ENCODE results near the gene CCDC126. TPM values are rescaled to one million over a fixed set of nuclear protein-coding genes. Genes with fewer than 3 reads are reported as not detected.
A peak's percentile ranks its signal among the peaks of the same experiment; 100 is the strongest.

CCDC126 gene
- total and polyA plus RNA-seq, 9 of the 15 experiments (the other 6 are each of a cell fraction or from before 2014, with no cell fraction given), result 3.0 to 16.2 (median 5.2) TPM

DNA sequence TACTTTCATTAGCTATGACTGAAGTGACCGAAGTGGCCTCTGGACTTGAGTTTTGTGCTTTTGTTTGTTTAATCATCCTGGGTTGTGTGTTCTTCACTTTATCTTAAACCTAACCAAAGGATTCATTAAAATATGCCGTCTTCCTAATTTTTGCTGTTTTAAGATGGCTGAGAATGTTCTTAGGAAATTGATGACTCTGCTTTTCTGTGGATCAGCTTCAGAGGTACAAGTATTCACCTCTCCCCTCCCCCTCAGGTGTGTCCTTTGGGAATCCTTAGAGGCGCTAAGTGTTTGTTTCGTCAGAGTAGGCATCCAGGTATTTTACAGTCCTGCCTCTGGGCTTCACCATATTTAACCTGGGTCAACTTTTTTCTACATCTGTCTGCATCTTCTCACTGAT lies 1.1 kb downstream of the CCDC126 start:
- H3K9me1 ChIP-seq (ENCODE audit: control insufficient read depth, insufficient read depth, low read length), result no peaks in the 10 kb centered on the region
- no peaks in the 10 kb centered on the region for H3K27me3 ChIP-seq (ENCODE audit: control insufficient read depth in 2 of 2, insufficient read depth in 2 of 2, low read length in 2 of 2)
- intact Hi-C loops (cut with micrococcal nuclease) (no loop called here), in situ Hi-C loops (cut with MboI) (no loop called here)
- H2AFZ ChIP-seq (ENCODE audit: low read depth, low read length), result peak overlapping the region; percentile 98
- peaks cover 15 to 31% of the 10 kb centered on the region in 2 experiments for H3K4me1 ChIP-seq (replicated peaks in 1 of 2; ENCODE audit: control insufficient read depth in 2 of 2, insufficient read depth in 2 of 2, low read length in 2 of 2)
- H3K4me2 ChIP-seq (ENCODE audit: insufficient read depth, low read length), result peak overlapping the region; percentile 82
- H3K36me3 ChIP-seq (ENCODE audit: control insufficient read depth, insufficient read depth, low read length), result no peaks in the 10 kb centered on the region
- ChIA-PET CTCF (ENCODE audit: low intra/inter-chr PET ratio) (no interaction called here), POLR2A (interaction anchor here (0.5 to 1.8 kb wide), 5 partner anchors 10 to 1527 kb away, joined by 3 to 5 read pairs (median 3); partner anchors contain the start of gene CYCS)
- H4K20me1 ChIP-seq (replicated peaks; ENCODE audit: control insufficient read depth, insufficient read depth, low read length), result no peaks in the 10 kb centered on the region
- peak overlapping the region; percentile 77 for H3K4me3 ChIP-seq
- no peak overlapping the region; the same call in 2 of the 3 replicates for H3K27ac ChIP-seq (ENCODE audit: extremely low read depth, low read depth, low read length)
- no peak for ATAC-seq
- no peaks in the 10 kb centered on the region for H3K79me2 ChIP-seq (ENCODE audit: control insufficient read depth, insufficient read depth, low read length)
- H3K9ac ChIP-seq (ENCODE audit: insufficient read depth in 1 of 2, low read depth in 2 of 2, low read length in 2 of 2), result peak overlapping the region in 1 of 2 experiments; percentile 48; a peak in 2 of 4 replicates
- 30% methylated on average over 4 of the region's 4 CpGs for WGBS (ENCODE audit: insufficient coverage, low coverage, missing lambda C conversion rate)
- H3K9me3 ChIP-seq (replicated peaks; ENCODE audit: control insufficient read depth, insufficient read depth, low read depth, low read length), result no peaks in the 10 kb centered on the region; the same call in 1 of the 2 replicates
- no peak for FAIRE-seq
- BruUV-seq (replicated peaks), result no TSS peak
- peak in 1 of 4 experiments; percentile 17 for DNase-seq (ENCODE audit: extremely low read depth in 1 of 4, low spot score in 3 of 4)
- TF ChIP-seq SMARCE1 (IDR thresholded peaks at IDR 0.05) (no peak), ZEB2 (IDR thresholded peaks at IDR 0.05) (peak; percentile 0; the same call in 1 of the 2 replicates), NFRKB (IDR thresholded peaks at IDR 0.05; ENCODE audit: low read depth) (no peak), ZFPM2 (CRISPR knock-in tag; IDR thresholded peaks at IDR 0.05) (no peak), TRIM25 (IDR thresholded peaks at IDR 0.05; ENCODE audit: borderline replicate concordance) (no peak), ZNF24 (IDR thresholded peaks at IDR 0.05) (no peak), MAFG (tag; conservative IDR thresholded peaks at IDR 0.05) (peak; percentile 91), NEUROD1 (IDR thresholded peaks at IDR 0.05; ENCODE audit: borderline replicate concordance, low read depth, low read length, partially characterized antibody) (no peak), MXD1 (CRISPR knock-in tag; IDR thresholded peaks at IDR 0.05; ENCODE audit: borderline replicate concordance, poor library complexity, severe bottlenecking) (no peak), SMAD1 (IDR thresholded peaks at IDR 0.05; ENCODE audit: low read depth, low read length, partially characterized antibody) (no peak), NELFE (IDR thresholded peaks at IDR 0.05; ENCODE audit: insufficient read depth, insufficient read length) (no peak), FOXJ2 (tag; IDR thresholded peaks at IDR 0.05) (no peak)
- TF ChIP-seq, protein P1, sequence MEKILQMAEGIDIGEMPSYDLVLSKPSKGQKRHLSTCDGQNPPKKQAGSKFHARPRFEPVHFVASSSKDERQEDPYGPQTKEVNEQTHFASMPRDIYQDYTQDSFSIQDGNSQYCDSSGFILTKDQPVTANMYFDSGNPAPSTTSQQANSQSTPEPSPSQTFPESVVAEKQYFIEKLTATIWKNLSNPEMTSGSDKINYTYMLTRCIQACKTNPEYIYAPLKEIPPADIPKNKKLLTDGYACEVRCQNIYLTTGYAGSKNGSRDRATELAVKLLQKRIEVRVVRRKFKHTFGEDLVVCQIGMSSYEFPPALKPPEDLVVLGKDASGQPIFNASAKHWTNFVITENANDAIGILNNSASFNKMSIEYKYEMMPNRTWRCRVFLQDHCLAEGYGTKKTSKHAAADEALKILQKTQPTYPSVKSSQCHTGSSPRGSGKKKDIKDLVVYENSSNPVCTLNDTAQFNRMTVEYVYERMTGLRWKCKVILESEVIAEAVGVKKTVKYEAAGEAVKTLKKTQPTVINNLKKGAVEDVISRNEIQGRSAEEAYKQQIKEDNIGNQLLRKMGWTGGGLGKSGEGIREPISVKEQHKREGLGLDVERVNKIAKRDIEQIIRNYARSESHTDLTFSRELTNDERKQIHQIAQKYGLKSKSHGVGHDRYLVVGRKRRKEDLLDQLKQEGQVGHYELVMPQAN (IDR thresholded peaks at IDR 0.05; ENCODE audit: borderline replicate concordance), result no peak
